Chondrocyte (in vitro differentiated cells): ENCODE data around the gene STN1. TPM values are rescaled to one million over a fixed set of nuclear protein-coding genes. Genes with fewer than 3 reads are reported as not detected.

ENCODE experiments used
- DNase-seq: peaks from one replicate; pipeline ENCODE4 v3.0.0; 2021; ENCODE audit warnings: mixed read lengths, low spot score
- H3K27ac Mint-ChIP-seq: one replicate; pipeline ENCODE4 v1.8.0; 2021; ENCODE audit warnings: mild to moderate bottlenecking, moderate library complexity, mixed read lengths; ENCODE audit not compliant: unreplicated experiment
- H3K27me3 Mint-ChIP-seq: 2 replicates; pipeline ENCODE4 v1.8.0; 2021; ENCODE audit warnings: low read depth, mixed read lengths
- H3K36me3 Mint-ChIP-seq: 2 replicates; pipeline ENCODE4 v1.8.0; 2021; ENCODE audit warnings: low read depth, mixed read lengths
- H3K4me1 Mint-ChIP-seq: 2 replicates; pipeline ENCODE4 v1.8.0; 2021; ENCODE audit warnings: low read depth, mild to moderate bottlenecking, mixed read lengths
- H3K4me3 Mint-ChIP-seq: one replicate; pipeline ENCODE4 v1.8.0; 2021; ENCODE audit warnings: mild to moderate bottlenecking, moderate library complexity, mixed read lengths; ENCODE audit not compliant: unreplicated experiment
- H3K9me3 Mint-ChIP-seq: 2 replicates; pipeline ENCODE4 v1.8.0; 2021; ENCODE audit warnings: low read depth, mixed read lengths
- total RNA-seq: library from RNA; stranded (reverse); gene quantifications from 3 replicates; pipeline ENCODE4 v1.2.1, GENCODE V29; 2021
- TF ChIP-seq, protein P1 (sequence below): fragments of 200-600 bp; sonication (generic); IDR thresholded peaks from 2 replicates; pipeline ENCODE4 v1.5.0; 2021; ENCODE audit warnings: antibody characterized with exemption, mild to moderate bottlenecking, moderate library complexity

STN1 gene
- total RNA-seq, 1 donor from 2014 or later, result 15.8 TPM

DNA sequence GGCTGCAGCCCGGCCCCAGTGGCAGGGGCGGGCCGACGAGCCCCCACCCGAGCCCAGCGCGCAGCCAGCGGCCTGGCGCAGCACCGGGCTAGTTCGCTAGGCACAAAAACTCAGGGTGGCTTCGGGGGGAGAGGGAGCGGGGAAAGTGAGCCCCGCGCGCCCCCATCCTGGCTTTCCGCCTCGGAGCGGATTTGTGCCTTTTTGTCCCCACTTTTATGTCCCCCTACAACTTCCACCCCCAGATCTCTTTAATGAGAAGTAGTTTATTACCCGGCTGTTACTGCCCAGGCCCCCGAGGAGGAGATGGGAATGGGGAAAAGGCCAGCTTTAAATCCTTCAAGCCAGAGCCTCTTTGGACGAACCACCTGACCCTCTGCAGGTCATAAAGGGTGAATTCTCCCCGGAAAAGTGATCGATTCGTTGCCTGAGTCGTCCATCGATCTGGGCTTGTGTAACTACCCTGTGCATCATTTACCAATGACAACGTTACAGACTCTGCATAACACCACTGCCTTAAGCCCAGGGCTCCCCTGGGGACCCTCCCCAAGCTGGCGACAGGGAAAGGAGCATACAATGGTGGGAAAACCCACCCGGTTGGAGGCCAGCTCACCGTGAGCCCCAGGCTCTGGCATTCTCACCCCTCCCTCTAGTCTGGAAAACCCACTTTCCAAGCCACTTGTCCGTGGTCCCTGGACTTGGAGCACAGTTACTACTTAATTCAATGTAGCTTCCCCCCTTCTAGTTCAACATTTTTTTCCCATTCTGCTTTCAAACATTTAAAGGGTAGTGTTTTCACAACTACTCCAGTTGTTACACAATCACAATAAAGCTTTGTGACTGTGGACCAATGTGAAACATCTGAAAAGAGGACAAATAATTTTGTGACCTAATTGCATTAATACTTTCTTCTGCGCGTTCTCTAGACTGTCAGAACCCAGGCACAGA lies 61.9 kb downstream of the STN1 start:
- H3K4me1 Mint-ChIP-seq, result peaks cover 10% of the 10 kb centered on the region
- no peaks in the 10 kb centered on the region for H3K9me3 Mint-ChIP-seq
- peaks cover 13% of the 10 kb centered on the region for H3K27me3 Mint-ChIP-seq
- H3K36me3 Mint-ChIP-seq, result no peaks in the 10 kb centered on the region
- no peak for DNase-seq
- peak overlapping the region; percentile 48 for H3K4me3 Mint-ChIP-seq
- TF ChIP-seq, protein P1, sequence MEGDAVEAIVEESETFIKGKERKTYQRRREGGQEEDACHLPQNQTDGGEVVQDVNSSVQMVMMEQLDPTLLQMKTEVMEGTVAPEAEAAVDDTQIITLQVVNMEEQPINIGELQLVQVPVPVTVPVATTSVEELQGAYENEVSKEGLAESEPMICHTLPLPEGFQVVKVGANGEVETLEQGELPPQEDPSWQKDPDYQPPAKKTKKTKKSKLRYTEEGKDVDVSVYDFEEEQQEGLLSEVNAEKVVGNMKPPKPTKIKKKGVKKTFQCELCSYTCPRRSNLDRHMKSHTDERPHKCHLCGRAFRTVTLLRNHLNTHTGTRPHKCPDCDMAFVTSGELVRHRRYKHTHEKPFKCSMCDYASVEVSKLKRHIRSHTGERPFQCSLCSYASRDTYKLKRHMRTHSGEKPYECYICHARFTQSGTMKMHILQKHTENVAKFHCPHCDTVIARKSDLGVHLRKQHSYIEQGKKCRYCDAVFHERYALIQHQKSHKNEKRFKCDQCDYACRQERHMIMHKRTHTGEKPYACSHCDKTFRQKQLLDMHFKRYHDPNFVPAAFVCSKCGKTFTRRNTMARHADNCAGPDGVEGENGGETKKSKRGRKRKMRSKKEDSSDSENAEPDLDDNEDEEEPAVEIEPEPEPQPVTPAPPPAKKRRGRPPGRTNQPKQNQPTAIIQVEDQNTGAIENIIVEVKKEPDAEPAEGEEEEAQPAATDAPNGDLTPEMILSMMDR, result no peak
- H3K27ac Mint-ChIP-seq, result no peak overlapping the region

DNA sequence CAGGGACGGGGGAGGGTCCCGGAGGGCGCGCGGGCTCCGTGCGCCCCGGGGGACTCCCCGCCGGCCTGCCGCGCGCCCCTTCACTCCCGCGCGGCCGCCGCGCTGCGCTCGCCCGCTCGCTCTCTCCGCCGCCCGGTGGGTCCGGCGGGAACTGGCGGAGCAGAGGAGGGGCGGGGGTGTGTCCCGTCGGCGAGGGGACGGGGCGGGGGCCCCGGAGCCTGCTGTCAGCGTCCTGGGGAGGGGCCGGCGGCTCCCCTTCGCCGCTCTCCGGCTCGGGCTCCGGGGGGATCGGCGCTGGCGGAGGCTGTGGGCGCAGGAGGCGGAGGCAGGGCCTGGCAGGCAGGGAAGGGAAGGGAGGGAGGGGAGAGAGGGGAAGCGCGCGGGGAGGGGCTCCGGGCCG lies 62.6 kb downstream of the STN1 start, which contains the start of gene SH3PXD2A:
Gene SH3PXD2A (minus strand): TSS at position 153 of the 400 bp plus-strand sequence. CDS start 310 bp downstream, outside the sequence.
- no peaks in the 10 kb centered on the region for H3K9me3 Mint-ChIP-seq
- no peaks in the 10 kb centered on the region for H3K36me3 Mint-ChIP-seq
- H3K4me1 Mint-ChIP-seq, result peaks cover 11% of the 10 kb centered on the region
- peak within 1 kb of the TSS; percentile 75 for H3K4me3 Mint-ChIP-seq
- DNase-seq, result no peak
- peaks cover 13% of the 10 kb centered on the region for H3K27me3 Mint-ChIP-seq
- TF ChIP-seq, protein P1, result no peak
- H3K27ac Mint-ChIP-seq, result no peak within 1 kb of the TSS

- H3K27ac Mint-ChIP-seq, result no peak overlapping the region
- peaks cover 17% of the 10 kb centered on the region for H3K27me3 Mint-ChIP-seq
- TF ChIP-seq, protein P1, result peak; percentile 52
- peaks cover 17% of the 10 kb centered on the region for H3K4me1 Mint-ChIP-seq
- no peaks in the 10 kb centered on the region for H3K36me3 Mint-ChIP-seq
- no peaks in the 10 kb centered on the region for H3K9me3 Mint-ChIP-seq
- no peak for DNase-seq
- peak overlapping the region; percentile 75 for H3K4me3 Mint-ChIP-seq
These were observed 63.1 kb downstream of the STN1 start for GRCh38 chr10:103854686-103855391.

GRCh38 chr10:103854265-103854685 lies 63.7 kb downstream of the STN1 start:
- peaks cover 18% of the 10 kb centered on the region for H3K27me3 Mint-ChIP-seq
- peak overlapping the region; percentile 75 for H3K4me3 Mint-ChIP-seq
- DNase-seq, result no peak
- peaks cover 20% of the 10 kb centered on the region for H3K4me1 Mint-ChIP-seq
- no peaks in the 10 kb centered on the region for H3K9me3 Mint-ChIP-seq
- no peak overlapping the region for H3K27ac Mint-ChIP-seq
- TF ChIP-seq, protein P1, result no peak
- no peaks in the 10 kb centered on the region for H3K36me3 Mint-ChIP-seq
